Lower lobe of right lung (tissue), 2 donors: Measurements from ENCODE around the gene ECT2. TPM values are rescaled to one million over a fixed set of nuclear protein-coding genes. Genes with fewer than 3 reads are reported as not detected.
"Not testable (repeated sequence)": the region's sequence is repeated elsewhere in the genome, so short reads cannot be mapped to it uniquely, and the experiment has no call there.

Experiments used
- ATAC-seq, 2 donors: fragments of 200-7000 bp; cut with Tn5 transposase; one replicate each; pipeline ENCODE4 v1.9.1; 2020 to 2022; ENCODE audit warnings: mild to moderate bottlenecking in 2 of 2, moderate library complexity in 2 of 2
- DNase-seq: peaks from one replicate; pipeline ENCODE4 v3.0.0-alpha.2; 2020
- H3K27ac ChIP-seq: fragments of 200-600 bp; one replicate; pipeline ENCODE4 v1.8.0; 2022
- H3K27me3 ChIP-seq: fragments of 200-600 bp; one replicate; pipeline ENCODE4 v1.8.0; 2022; ENCODE audit warnings: low read depth
- H3K36me3 ChIP-seq: fragments of 200-600 bp; one replicate; pipeline ENCODE4 v1.8.0; 2022; ENCODE audit warnings: mild to moderate bottlenecking
- H3K4me1 ChIP-seq: fragments of 200-600 bp; one replicate; pipeline ENCODE4 v1.8.0; 2022
- H3K4me3 ChIP-seq: fragments of 200-600 bp; one replicate; pipeline ENCODE4 v1.8.0; 2022; ENCODE audit warnings: mild to moderate bottlenecking
- H3K9me3 ChIP-seq: fragments of 200-600 bp; one replicate; pipeline ENCODE4 v1.8.0; 2022
- intact Hi-C: fragments of 100-400 bp; cut with DNase I; formaldehyde crosslinking; loops from one replicate; pipeline ENCODE4 v1.11.0; 2022
- total RNA-seq: library from RNA; stranded (reverse); fragmentation: NEBNext Ultra II Directional; extraction: Animal tissue kit (Norgen Biotek cat#: 25700); gene quantifications from one replicate; pipeline ENCODE4 v1.2.1, GENCODE V29; 2021
- TF ChIP-seq, protein P1 (sequence below): fragments of 200-600 bp; IDR thresholded peaks from one replicate; pipeline ENCODE4 v1.8.0; 2022; ENCODE audit warnings: antibody characterized with exemption, mild to moderate bottlenecking
- donor health status: DM: no; HTN: yes; CAD: no; lungs with severe emphysema.

ECT2 gene
- total RNA-seq, 1 donor from 2014 or later, result 14.1 TPM

- intact Hi-C loops, result no loop called here
- H3K4me1 ChIP-seq, result no peaks in the 10 kb centered on the region
- TF ChIP-seq, protein P1, sequence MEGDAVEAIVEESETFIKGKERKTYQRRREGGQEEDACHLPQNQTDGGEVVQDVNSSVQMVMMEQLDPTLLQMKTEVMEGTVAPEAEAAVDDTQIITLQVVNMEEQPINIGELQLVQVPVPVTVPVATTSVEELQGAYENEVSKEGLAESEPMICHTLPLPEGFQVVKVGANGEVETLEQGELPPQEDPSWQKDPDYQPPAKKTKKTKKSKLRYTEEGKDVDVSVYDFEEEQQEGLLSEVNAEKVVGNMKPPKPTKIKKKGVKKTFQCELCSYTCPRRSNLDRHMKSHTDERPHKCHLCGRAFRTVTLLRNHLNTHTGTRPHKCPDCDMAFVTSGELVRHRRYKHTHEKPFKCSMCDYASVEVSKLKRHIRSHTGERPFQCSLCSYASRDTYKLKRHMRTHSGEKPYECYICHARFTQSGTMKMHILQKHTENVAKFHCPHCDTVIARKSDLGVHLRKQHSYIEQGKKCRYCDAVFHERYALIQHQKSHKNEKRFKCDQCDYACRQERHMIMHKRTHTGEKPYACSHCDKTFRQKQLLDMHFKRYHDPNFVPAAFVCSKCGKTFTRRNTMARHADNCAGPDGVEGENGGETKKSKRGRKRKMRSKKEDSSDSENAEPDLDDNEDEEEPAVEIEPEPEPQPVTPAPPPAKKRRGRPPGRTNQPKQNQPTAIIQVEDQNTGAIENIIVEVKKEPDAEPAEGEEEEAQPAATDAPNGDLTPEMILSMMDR, result no peak
- H3K27ac ChIP-seq, result no peak overlapping the region
- no peak for ATAC-seq
- no peaks in the 10 kb centered on the region for H3K36me3 ChIP-seq
- no peak overlapping the region for H3K4me3 ChIP-seq
- DNase-seq, result no peak
- no peaks in the 10 kb centered on the region for H3K9me3 ChIP-seq
- no peaks in the 10 kb centered on the region for H3K27me3 ChIP-seq
These were observed 64.2 kb downstream of the ECT2 start for GRCh38 chr3:172814738-172815137.

DNA sequence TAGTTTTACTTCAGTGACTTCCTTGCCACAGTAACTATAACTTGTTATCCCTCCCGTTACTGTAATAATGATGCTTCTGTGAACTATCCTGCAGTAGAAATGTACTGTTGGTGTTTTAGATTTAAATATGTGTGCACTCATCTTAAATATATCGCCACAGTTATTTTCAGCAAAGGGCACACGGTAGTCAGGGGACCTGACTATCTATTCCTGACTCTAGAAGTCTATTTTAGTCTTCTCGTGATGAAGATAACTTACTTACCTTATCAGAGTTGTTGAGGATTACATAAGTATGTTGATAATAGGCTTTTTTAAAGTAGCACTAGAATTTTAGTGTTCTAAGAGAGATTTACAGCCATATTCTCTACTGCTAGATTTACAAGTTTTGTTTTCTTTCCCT lies 65.3 kb downstream of the ECT2 start:
- H3K4me3 ChIP-seq, result no peak overlapping the region
- H3K27me3 ChIP-seq, result no peaks in the 10 kb centered on the region
- H3K27ac ChIP-seq, result no peak overlapping the region
- no peaks in the 10 kb centered on the region for H3K36me3 ChIP-seq
- no peak for DNase-seq
- intact Hi-C loops, result no loop called here
- no peaks in the 10 kb centered on the region for H3K9me3 ChIP-seq
- TF ChIP-seq, protein P1, result no peak
- ATAC-seq, result no peak
- H3K4me1 ChIP-seq, result no peaks in the 10 kb centered on the region

- Histone ChIP-seq H3K4me3 (no peak overlapping the region), H3K27me3 (no peaks in the 10 kb centered on the region), H3K9me3 (no peaks in the 10 kb centered on the region), H3K27ac (no peak overlapping the region), H3K4me1 (no peaks in the 10 kb centered on the region), H3K36me3 (no peaks in the 10 kb centered on the region)
- no peak for ATAC-seq
- no peak for DNase-seq
- intact Hi-C loops, result no loop called here
- TF ChIP-seq, protein P1, result no peak
These were observed 65.8 kb downstream of the ECT2 start for GRCh38 chr3:172816281-172816680.

GRCh38 chr3:172816968-172817367 lies 66.4 kb downstream of the ECT2 start:
- TF ChIP-seq, protein P1, result no peak
- no peak overlapping the region for H3K4me3 ChIP-seq
- ATAC-seq, result no peak

DNA sequence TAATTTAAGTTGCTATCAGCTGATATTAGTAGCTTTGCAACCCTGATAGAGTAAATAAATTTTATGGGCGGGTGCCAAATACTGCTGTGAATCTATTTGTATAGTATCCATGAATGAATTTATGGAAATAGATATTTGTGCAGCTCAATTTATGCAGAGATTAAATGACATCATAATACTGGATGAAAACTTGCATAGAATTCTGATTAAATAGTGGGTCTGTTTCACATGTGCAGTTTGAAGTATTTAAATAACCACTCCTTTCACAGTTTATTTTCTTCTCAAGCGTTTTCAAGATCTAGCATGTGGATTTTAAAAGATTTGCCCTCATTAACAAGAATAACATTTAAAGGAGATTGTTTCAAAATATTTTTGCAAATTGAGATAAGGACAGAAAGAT lies 70.0 kb downstream of the ECT2 start:
- ATAC-seq (no peak), DNase-seq (no peak)
- Histone ChIP-seq H3K36me3 (no peaks in the 10 kb centered on the region), H3K4me1 (no peaks in the 10 kb centered on the region), H3K27ac (no peak overlapping the region), H3K9me3 (no peaks in the 10 kb centered on the region), H3K4me3 (no peak overlapping the region), H3K27me3 (no peaks in the 10 kb centered on the region)
- intact Hi-C loops, result no loop called here
- TF ChIP-seq, protein P1, result no peak

More at GRCh38 chr3:172816968-172817367, 66.4 kb downstream of the ECT2 start:
- Histone ChIP-seq H3K9me3 (no peaks in the 10 kb centered on the region), H3K4me1 (no peaks in the 10 kb centered on the region), H3K36me3 (no peaks in the 10 kb centered on the region), H3K27ac (no peak overlapping the region), H3K27me3 (no peaks in the 10 kb centered on the region)
- intact Hi-C loops, result no loop called here
- no peak for DNase-seq

GRCh38 chr3:172824229-172824628 lies 73.7 kb downstream of the ECT2 start:
- Histone ChIP-seq H3K27me3 (no peaks in the 10 kb centered on the region), H3K4me1 (no peaks in the 10 kb centered on the region), H3K4me3 (no peak overlapping the region), H3K36me3 (no peaks in the 10 kb centered on the region), H3K9me3 (peaks cover 6% of the 10 kb centered on the region), H3K27ac (no peak overlapping the region)
- no peak for ATAC-seq
- DNase-seq, result no peak
- TF ChIP-seq, protein P1, result no peak
- intact Hi-C loops, result no loop called here

- not testable (repeated sequence) for ATAC-seq, H3K36me3 ChIP-seq
These were observed 76.7 kb downstream of the ECT2 start for GRCh38 chr3:172827231-172827630.

More at GRCh38 chr3:172827231-172827630, 76.7 kb downstream of the ECT2 start:
- H3K4me1 ChIP-seq, H3K9me3 ChIP-seq, H3K27ac ChIP-seq, H3K27me3 ChIP-seq, intact Hi-C loops, H3K4me3 ChIP-seq, DNase-seq: not testable (repeated sequence)
